Measurements from ENCODE around the gene ASGR2. TPM values are rescaled to one million over a fixed set of nuclear protein-coding genes. Genes with fewer than 3 reads are reported as not detected.
"Not testable (repeated sequence)": the region's sequence is repeated elsewhere in the genome, so short reads cannot be mapped to it uniquely, and the experiment has no call there.

ASGR2 gene
- not detected for total RNA-seq

GRCh38 chr17:7114241-7114874 is at the start of gene ASGR2:
TSS of gene ASGR2 (minus strand) at chr17:7114822. CDS start at chr17:7114240, 582 bp downstream.
- Histone ChIP-seq H3K27ac (no peak within 1 kb of the TSS), H3K4me1 (no peaks in the 10 kb centered on the region), H3K27me3 (no peaks in the 10 kb centered on the region), H3K4me3 (no peak within 1 kb of the TSS), H3K36me3 (no peaks in the 10 kb centered on the region), H3K9me3 (no peaks in the 10 kb centered on the region)
- no peak for DNase-seq
- intact Hi-C loops (cut with DNase I; ENCODE audit: low total_unique reads): no loop called here
- TF ChIP-seq POLR2A (IDR thresholded peaks at IDR 0.05): no peak
- TF ChIP-seq CTCF (IDR thresholded peaks at IDR 0.05): no peak

GRCh38 chr17:7159571-7159970 is 44.9 kb upstream of the ASGR2 start:
- H3K4me3 ChIP-seq; DNase-seq; H3K9me3 ChIP-seq; H3K27ac ChIP-seq; intact Hi-C loops (cut with DNase I; ENCODE audit: low total_unique reads); H3K36me3 ChIP-seq; H3K4me1 ChIP-seq; H3K27me3 ChIP-seq: not testable (repeated sequence)

- H3K9me3 ChIP-seq; H3K4me3 ChIP-seq; DNase-seq; H3K27ac ChIP-seq; intact Hi-C loops (cut with DNase I; ENCODE audit: low total_unique reads); H3K4me1 ChIP-seq; H3K27me3 ChIP-seq; H3K36me3 ChIP-seq: not testable (repeated sequence)
These were observed 43.8 kb upstream of the ASGR2 start for GRCh38 chr17:7158424-7158823.

- DNase-seq: no peak
- Histone ChIP-seq H3K27ac (no peak overlapping the region), H3K4me3 (no peak overlapping the region), H3K9me3 (no peaks in the 10 kb centered on the region), H3K4me1 (no peaks in the 10 kb centered on the region), H3K27me3 (peaks cover 0 to 3% of the 10 kb centered on the region in 2 donors), H3K36me3 (no peaks in the 10 kb centered on the region)
- intact Hi-C loops (cut with DNase I; ENCODE audit: low total_unique reads): no loop called here
- TF ChIP-seq POLR2A (IDR thresholded peaks at IDR 0.05) (no peak), CTCF (IDR thresholded peaks at IDR 0.05) (no peak)
These were observed 41.8 kb upstream of the ASGR2 start for GRCh38 chr17:7156342-7156940.

GRCh38 chr17:7147772-7148171 is 33.1 kb upstream of the ASGR2 start:
- H3K27me3 ChIP-seq: no peaks in the 10 kb centered on the region
- TF ChIP-seq CTCF (IDR thresholded peaks at IDR 0.05) (no peak), POLR2A (IDR thresholded peaks at IDR 0.05) (no peak)
- no peak for DNase-seq
- intact Hi-C loops (cut with DNase I; ENCODE audit: low total_unique reads): no loop called here
- H3K36me3 ChIP-seq: no peaks in the 10 kb centered on the region
- no peak overlapping the region for H3K4me3 ChIP-seq
- no peaks in the 10 kb centered on the region for H3K9me3 ChIP-seq
- H3K27ac ChIP-seq: no peak overlapping the region
- H3K4me1 ChIP-seq: no peaks in the 10 kb centered on the region

- Histone ChIP-seq H3K27me3 (no peaks in the 10 kb centered on the region), H3K36me3 (no peaks in the 10 kb centered on the region), H3K9me3 (no peaks in the 10 kb centered on the region), H3K4me3 (no peak overlapping the region), H3K27ac (no peak overlapping the region), H3K4me1 (no peaks in the 10 kb centered on the region)
- no peak for DNase-seq
- TF ChIP-seq CTCF (IDR thresholded peaks at IDR 0.05) (no peak), POLR2A (IDR thresholded peaks at IDR 0.05) (no peak)
- intact Hi-C loops (cut with DNase I; ENCODE audit: low total_unique reads): no loop called here
These were observed 31.5 kb upstream of the ASGR2 start for GRCh38 chr17:7146115-7146514.
